Uterus (tissue), 4 donors: ENCODE measurements around the gene PTPRH. TPM values are rescaled to one million over a fixed set of nuclear protein-coding genes. Genes with fewer than 3 reads are reported as not detected.
"Not testable (repeated sequence)": the region's sequence is repeated elsewhere in the genome, so short reads cannot be mapped to it uniquely, and the experiment has no call there.

Experiments used
- DNase-seq, 2 donors: peaks; one replicate each; pipeline ENCODE4 v3.0.0-alpha.2; 2019 to 2020
- H3K27ac ChIP-seq, 2 donors: fragments of 200-600 bp; sonication (generic); 1 replicate in 1 of 2; 2 replicates in 1 of 2; pipeline ENCODE4 v1.5.1; 2016 to 2018
- H3K27me3 ChIP-seq, 2 donors: fragments of 200-600 bp; sonication (generic); one replicate each; pipeline ENCODE4 v1.5.1; 2018 to 2019; ENCODE audit warnings: control low read depth in 1 of 2
- H3K36me3 ChIP-seq, 2 donors: fragments of 200-600 bp; sonication (generic); one replicate each; pipeline ENCODE4 v1.5.1; 2019; ENCODE audit warnings: control low read depth in 1 of 2
- H3K4me1 ChIP-seq, 2 donors: fragments of 200-600 bp; sonication (generic); one replicate each; pipeline ENCODE4 v1.5.1; 2018 to 2019; ENCODE audit warnings: control low read depth in 1 of 2
- H3K4me3 ChIP-seq, 2 donors: fragments of 200-600 bp; sonication (generic); 1 replicate in 1 of 2; 2 replicates in 1 of 2; pipeline ENCODE4 v1.5.1; 2018 to 2019; ENCODE audit warnings: mild to moderate bottlenecking in 1 of 2
- H3K9me3 ChIP-seq, 2 donors: fragments of 200-600 bp; sonication (generic); one replicate each; pipeline ENCODE4 v1.5.1; 2019; ENCODE audit warnings: control low read depth in 1 of 2
- CTCF ChIP-seq, 4 experiments: fragments of 200-600 bp in 2 of 4; fragments of 450-650 bp in 2 of 4; sonication (generic) in 2 of 4; IDR thresholded peaks; one replicate each; pipeline ENCODE4 v1.5.1; 2016 to 2019; ENCODE audit warnings: antibody characterized with exemption in 4 of 4, mild to moderate bottlenecking in 2 of 4, moderate library complexity in 1 of 4
- POLR2A ChIP-seq, 2 donors: fragments of 450-650 bp; IDR thresholded peaks; one replicate each; pipeline ENCODE4 v1.6.1; 2016; ENCODE audit warnings: antibody characterized with exemption in 2 of 2, mild to moderate bottlenecking in 1 of 2, moderate library complexity in 1 of 2
- intact Hi-C: fragments of 100-400 bp; cut with DNase I; formaldehyde crosslinking; loops from one replicate; pipeline ENCODE4 v1.15.1; 2023; ENCODE audit warnings: low total_unique reads
- total RNA-seq, 4 donors: library from RNA; depleted of rRNA in 3 of 4; stranded (reverse); fragments of >200 nt in 3 of 4; gene quantifications; one replicate each; pipeline versions ENCODE4 v1.1.0 to v1.2.4, GENCODE V29; 2014 to 2023
- donor health status: DM: yes; HTN: yes; CAD: no.

Gene PTPRH
- total RNA-seq, 4 donors from 2014 or later, result 0.29 to 3.8 (median 3.2) TPM; not detected in 1

- Histone ChIP-seq H3K9me3 (no peaks in the 10 kb centered on the region), H3K27me3 (peaks cover 20 to 42% of the 10 kb centered on the region in 2 donors), H3K4me3 (no peak overlapping the region), H3K36me3 (no peaks in the 10 kb centered on the region), H3K4me1 (no peaks in the 10 kb centered on the region), H3K27ac (no peak overlapping the region)
- DNase-seq, result no peak
- intact Hi-C loops, result no loop called here
- no peak for TF ChIP-seq POLR2A (IDR thresholded peaks at IDR 0.05)
- TF ChIP-seq CTCF (IDR thresholded peaks at IDR 0.05), result no peak
Observed at GRCh38 chr19:55158423-55158822, 50.9 kb downstream of the PTPRH start.

GRCh38 chr19:55157064-55157908 is 52.0 kb downstream of the PTPRH start, which contains the start of gene TNNI3:
Gene TNNI3 (minus strand): TSS chr19:55157732. CDS start chr19:55157589, 143 bp downstream.
- no peak for DNase-seq
- H3K4me3 ChIP-seq, result no peak within 1 kb of the TSS
- H3K36me3 ChIP-seq, result no peaks in the 10 kb centered on the region
- H3K9me3 ChIP-seq, result no peaks in the 10 kb centered on the region
- intact Hi-C loops, result no loop called here
- TF ChIP-seq CTCF (IDR thresholded peaks at IDR 0.05) (no peak), POLR2A (IDR thresholded peaks at IDR 0.05) (no peak)
- H3K27ac ChIP-seq, result no peak within 1 kb of the TSS
- H3K27me3 ChIP-seq, result peaks cover 20 to 37% of the 10 kb centered on the region in 2 donors
- no peaks in the 10 kb centered on the region for H3K4me1 ChIP-seq

- no peak overlapping the region for H3K4me3 ChIP-seq
- DNase-seq, result no peak
- peaks cover 17 to 29% of the 10 kb centered on the region in 2 donors for H3K27me3 ChIP-seq
Observed at GRCh38 chr19:55156202-55157063, 52.9 kb downstream of the PTPRH start.

GRCh38 chr19:55155784-55156183 is 53.5 kb downstream of the PTPRH start:
- H3K4me3 ChIP-seq, DNase-seq, intact Hi-C loops, H3K9me3 ChIP-seq, H3K36me3 ChIP-seq, H3K27ac ChIP-seq, H3K4me1 ChIP-seq: not testable (repeated sequence)
- peaks cover 15 to 23% of the 10 kb centered on the region in 2 donors for H3K27me3 ChIP-seq

More at GRCh38 chr19:55156202-55157063, 52.9 kb downstream of the PTPRH start:
- intact Hi-C loops, result no loop called here
- Histone ChIP-seq H3K9me3 (no peaks in the 10 kb centered on the region), H3K4me1 (no peaks in the 10 kb centered on the region), H3K27ac (no peak overlapping the region), H3K36me3 (no peaks in the 10 kb centered on the region)
- TF ChIP-seq CTCF (IDR thresholded peaks at IDR 0.05) (no peak), POLR2A (IDR thresholded peaks at IDR 0.05) (no peak)

- Histone ChIP-seq H3K9me3 (no peaks in the 10 kb centered on the region), H3K4me1 (no peaks in the 10 kb centered on the region), H3K4me3 (no peak overlapping the region), H3K36me3 (no peaks in the 10 kb centered on the region), H3K27me3 (peaks cover 21 to 27% of the 10 kb centered on the region in 2 donors), H3K27ac (no peak overlapping the region)
- no peak for DNase-seq
- intact Hi-C loops, result no loop called here
- TF ChIP-seq POLR2A (IDR thresholded peaks at IDR 0.05) (no peak), CTCF (IDR thresholded peaks at IDR 0.05) (no peak)
Observed at GRCh38 chr19:55153652-55154264, 55.5 kb downstream of the PTPRH start.
